GM21447 (cell line): ENCODE results near the gene C11orf97.
"Not testable (repeated sequence)": the region's sequence is repeated elsewhere in the genome, so short reads cannot be mapped to it uniquely, and the experiment has no call there.

Source experiments
- ATAC-seq: cut with Tn5 transposase; IDR thresholded peaks from one replicate; pipeline ENCODE4 v1.9.1; 2021; ENCODE audit not compliant: unreplicated experiment

Gene C11orf97

GRCh38 chr11:94555752-94556329 is 43.6 kb downstream of the C11orf97 start:
- not testable (repeated sequence) for ATAC-seq

DNA sequence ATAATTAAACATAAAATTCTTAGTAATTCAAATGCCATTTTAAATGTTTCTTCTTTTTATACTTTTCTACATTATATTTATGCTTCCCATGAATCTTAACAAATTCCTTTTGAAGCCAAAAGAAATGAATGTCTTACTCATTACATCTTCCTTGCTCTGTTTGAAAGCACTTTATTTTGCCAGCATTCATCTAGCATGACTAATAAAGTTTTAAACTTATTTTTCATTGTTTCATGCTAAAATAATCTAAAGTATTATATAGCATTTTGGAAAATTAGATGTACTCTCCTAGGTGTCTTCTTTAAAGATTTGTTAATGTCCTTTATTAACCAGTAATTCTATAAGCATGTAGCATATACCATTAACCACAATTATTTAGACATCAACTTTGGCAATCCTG is 45.2 kb downstream of the C11orf97 start:
- no peak for ATAC-seq

DNA sequence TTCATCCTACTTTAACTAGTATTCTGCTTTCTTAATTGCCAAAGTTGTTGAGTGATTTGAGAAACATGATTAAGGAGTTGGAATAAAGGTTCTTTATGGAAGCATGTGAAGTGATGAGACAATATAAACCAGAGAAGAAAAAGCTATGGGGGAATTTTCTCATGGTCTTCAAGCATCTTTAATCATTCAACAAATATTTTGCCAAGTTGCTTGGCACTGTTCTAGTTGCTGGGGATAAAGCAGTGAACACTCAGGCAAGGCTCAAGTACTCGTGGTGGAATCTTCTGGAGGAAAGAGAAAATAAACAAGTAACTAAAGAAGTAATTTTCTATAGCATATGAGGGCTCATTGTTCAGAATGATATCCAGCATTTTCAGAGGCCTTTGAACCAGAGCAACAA is 45.7 kb downstream of the C11orf97 start:
- no peak for ATAC-seq

DNA sequence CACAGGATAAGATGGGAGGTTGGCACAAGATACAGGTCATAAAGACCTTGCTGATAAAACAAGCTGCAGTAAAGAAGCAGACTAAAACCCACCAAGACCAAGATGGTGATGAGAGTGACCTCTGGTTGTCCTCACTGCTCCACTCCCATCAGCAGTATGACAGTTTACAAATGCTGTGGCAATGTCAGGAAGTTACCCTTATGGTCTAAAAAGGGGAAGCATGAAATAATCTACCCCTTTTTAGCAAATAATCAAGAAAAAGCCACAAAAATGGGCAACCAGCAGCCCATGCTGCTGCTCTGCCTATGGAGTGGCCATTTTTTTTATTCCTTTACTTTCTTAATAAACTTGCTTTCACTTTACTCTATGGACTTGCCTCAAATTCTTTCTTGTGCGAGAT is 46.2 kb downstream of the C11orf97 start:
- ATAC-seq: no peak

DNA sequence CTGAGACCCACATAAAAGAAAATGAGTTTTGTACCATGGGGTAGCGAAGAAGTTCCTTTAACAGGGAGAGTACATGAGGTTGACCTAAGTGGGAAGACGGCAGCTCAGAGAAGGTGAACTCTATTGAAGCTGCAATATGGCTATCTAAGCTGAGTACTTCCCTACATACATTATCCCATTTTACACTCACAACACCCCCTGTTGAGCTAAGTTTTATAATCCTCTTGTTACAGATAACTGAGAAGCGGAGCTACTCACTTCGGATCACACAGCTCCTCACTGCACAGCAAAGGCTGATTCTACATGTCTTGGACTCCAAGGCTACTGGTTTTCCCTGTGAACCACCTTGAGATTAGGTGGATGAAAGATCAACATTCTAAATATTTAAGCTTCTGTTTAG is 46.7 kb downstream of the C11orf97 start:
- no peak for ATAC-seq

DNA sequence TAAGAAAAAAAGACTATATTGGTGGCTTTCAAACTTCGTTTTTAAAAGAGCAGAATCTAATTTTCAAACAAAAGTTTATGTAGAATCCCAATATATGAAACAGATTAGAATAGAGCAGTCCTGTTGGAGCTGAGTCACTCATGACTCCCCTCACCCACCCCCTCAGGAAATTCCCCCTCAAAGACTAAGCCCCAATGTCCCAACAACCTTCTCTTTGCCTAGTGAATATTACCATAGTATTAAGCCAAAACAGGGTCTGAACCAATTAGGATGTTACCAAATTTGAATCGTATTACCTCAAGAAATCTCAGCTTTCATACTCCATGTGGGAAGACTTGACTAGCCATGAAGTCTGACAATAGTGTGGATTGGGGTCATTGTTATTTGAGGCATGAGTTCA is 47.1 kb downstream of the C11orf97 start:
- no peak for ATAC-seq

- no peak for ATAC-seq
Measured at GRCh38 chr11:94560834-94561233, 48.6 kb downstream of the C11orf97 start.

DNA sequence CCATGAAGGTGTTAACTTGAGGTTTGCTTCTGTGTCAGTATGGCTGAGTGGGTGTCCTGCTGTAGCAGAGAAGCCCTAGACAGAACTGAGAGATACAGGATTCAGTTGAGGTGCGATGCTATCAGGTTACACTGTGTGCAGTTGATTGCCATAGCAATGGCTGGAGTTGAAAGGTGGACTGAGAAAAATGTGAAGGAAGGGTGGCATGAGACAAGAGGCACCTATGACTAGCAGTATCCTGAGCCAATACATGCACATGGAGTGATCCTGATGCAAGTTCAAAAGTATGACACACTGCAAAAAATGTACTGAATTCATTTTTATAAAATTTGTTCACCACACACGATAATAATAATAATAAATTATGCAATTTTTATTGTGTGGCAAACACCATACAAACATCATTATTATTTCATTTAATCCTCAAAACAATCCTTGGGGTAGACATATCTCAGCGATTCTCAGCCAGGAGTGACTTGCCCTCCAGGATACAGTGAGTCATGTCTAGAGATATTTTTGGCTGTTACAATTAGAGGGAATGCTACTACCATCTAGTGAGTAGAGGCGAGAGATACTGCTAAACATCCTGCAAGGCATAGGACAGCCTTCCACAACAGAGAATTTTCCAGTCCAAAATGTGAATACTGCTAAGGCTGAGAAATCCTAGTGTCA is 51.1 kb downstream of the C11orf97 start:
- no peak for ATAC-seq

DNA sequence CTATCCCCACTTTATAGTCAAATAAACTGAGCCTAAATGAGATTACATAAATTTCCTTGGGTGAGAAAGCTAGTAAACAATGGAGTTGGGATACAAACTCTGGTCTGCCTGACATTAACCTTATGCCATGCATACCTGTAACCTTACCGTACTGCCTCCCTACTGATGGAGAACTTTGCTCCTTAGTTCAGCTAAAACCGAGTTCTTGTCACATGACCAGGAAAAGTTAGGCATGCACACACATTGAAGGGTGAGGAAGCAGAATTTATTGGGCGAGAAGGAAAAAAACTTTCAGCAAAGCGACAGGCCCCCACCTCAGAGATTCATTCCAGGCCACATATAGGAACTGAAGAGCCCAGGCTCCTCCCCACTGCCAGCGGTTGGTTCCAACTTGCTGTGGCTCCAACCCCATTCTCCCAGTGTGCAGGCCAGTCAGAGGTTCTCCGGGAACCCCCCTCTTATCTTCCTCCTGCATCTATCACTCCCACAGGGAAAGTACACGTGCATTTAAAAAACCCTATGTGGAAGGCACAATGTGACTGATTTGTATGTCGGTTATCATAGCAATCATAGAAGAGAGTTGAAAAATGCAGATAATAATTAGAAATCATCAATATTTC is 51.7 kb downstream of the C11orf97 start:
- no peak for ATAC-seq

DNA sequence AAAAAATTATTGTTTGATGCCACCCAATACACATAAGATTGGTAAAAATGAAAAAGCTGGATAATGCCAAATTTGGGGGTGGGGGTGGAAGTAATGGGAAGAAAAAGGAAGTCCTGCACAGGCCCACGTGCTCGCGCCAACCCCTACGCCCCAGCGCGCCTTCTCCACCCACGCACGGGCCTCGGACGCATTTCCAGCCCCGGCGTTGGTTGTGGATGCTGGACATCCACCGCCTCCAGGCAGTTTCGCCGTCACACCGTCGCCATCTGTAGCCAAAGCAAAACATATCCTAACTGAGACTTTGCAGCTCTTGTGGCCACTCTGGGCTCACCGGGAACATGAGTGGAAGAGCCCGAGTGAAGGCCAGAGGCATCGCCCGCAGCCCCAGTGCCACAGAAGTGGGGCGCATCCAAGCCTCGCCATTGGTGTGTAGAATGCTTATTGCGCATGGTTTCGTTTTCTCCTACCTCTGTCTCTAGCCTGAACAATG is 55.0 kb downstream of the C11orf97 start, which contains the start of gene PIWIL4:
PIWIL4 (plus strand) TSS at position 188 of the 490 bp plus-strand sequence; CDS start at position 339, 151 bp downstream.
- no peak for ATAC-seq

GRCh38 chr11:94568200-94568599 is 55.9 kb downstream of the C11orf97 start:
- ATAC-seq: no peak

DNA sequence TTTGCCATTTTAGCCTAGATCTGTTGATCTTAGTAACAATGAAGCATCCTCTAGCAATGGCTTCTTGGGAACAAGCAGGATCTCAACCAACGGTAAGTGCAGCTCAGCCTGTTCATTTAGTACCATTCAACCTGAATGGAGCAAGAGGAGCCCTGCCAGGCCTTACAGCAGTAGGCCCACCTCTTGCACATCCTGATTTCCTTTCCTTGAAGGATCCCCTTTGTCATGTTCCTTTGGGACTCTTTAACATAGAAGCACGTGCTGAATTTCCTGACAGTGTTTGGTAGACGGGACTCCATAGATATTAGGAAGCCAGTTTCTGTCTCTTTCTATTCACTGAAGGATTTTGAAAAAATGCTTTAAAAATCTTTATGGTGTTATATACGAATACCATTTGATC is 56.5 kb downstream of the C11orf97 start:
- ATAC-seq: no peak

DNA sequence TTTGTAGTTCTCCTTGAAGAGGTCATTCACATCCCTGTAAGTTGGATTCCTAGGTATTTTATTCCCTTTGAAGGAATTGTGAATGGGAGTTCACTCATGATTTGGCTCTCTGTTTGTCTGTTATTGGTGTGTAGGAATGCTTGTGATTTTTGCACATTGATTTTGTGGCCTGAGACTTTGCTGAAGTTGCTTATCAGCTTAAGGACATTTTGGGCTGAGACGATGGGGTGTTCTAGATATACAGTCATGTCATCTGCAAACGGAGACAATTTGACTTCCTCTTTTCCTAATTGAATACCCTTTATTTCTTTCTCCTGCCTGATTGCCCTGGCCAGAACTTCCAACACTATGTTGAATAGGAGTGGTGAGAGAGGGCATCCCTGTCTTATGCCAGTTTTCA is 60.7 kb downstream of the C11orf97 start:
- not testable (repeated sequence) for ATAC-seq

DNA sequence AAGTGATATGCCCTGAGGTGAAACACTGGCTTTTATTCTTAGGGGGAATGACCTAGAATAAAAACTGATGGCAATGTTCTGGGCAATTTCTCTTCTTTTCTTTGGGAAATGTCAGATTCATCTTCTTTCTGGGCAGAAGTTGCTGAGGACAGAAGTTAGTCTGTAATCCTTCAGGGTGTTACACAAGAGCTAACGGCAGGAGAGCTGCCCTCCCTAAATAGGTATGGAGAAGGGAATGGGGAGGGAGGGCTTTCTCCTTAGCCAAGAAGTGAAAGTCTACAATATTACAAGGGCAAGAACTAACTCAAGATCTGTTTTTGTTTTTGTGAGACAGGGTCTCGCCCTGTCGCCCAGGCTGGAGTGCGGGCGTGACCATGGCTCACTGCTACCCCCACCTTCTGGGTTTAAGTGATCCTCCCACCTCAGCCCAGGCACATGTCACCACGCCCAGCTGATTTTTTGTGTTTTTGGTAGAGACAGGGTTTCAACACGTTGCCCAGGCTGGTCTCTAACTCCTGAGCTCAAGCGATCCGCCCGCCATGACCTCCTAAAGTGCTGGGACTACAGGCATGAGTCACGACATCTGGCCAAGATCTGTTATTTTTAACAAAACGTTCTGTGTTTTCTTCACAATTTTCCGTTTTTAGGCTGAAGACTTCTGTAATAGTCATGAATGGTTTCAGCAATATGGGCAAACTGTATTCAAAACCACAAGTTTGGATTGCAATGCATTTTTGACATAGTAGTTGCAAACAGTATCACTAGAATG is 62.1 kb downstream of the C11orf97 start:
- ATAC-seq: no peak

- no peak for ATAC-seq
Measured at GRCh38 chr11:94576306-94576705, 64.0 kb downstream of the C11orf97 start.

DNA sequence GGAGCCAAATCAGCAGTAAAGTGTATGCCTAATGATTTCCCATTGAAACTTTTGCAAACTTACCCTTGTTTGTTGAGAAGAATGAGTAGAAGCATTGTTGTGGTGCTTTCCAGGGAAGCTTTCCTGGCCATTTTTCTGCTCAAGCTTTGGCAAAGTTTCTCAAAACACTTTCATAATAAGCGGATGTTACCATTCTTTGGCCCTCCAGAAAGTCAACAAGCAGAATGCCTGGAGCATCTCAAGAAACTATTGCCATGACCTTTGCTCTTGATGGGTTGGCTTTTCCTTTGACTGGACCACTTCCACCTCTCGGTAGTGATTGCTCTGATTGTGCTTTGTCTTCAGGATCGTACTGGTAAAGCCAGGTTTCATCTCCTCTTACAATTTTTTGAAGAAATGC is 65.6 kb downstream of the C11orf97 start:
- no peak for ATAC-seq
